ENCODE results near the gene RSAD2.

RSAD2 gene

GRCh38 chr2:6945087-6945813 lies 67.7 kb downstream of the RSAD2 start:
- DNase-seq (ENCODE audit: low read depth in 3 of 3) = no peak

- DNase-seq (ENCODE audit: low read depth in 3 of 3) = no peak
These were observed 68.2 kb downstream of the RSAD2 start for GRCh38 chr2:6945821-6946220.

GRCh38 chr2:6946722-6947121 lies 69.1 kb downstream of the RSAD2 start:
- no peak for DNase-seq (ENCODE audit: low read depth in 3 of 3)

Measured in stimulated activated CD4-positive, alpha-beta T cell treated with anti-CD3 and anti-CD28 coated beads, TNF-alpha, amount 100 ng/mL, for 48 hours (primary cell).